GM19351 (cell line): ENCODE measurements around the gene ZGPAT.

Source experiments
- ATAC-seq: cut with Tn5 transposase; IDR thresholded peaks from one replicate; pipeline ENCODE4 v1.9.1; 2021; ENCODE audit warnings: mild to moderate bottlenecking, moderate library complexity; ENCODE audit not compliant: unreplicated experiment

ZGPAT gene

GRCh38 chr20:63732118-63733095, 24.6 kb downstream of the ZGPAT start:
- ATAC-seq: no peak

- ATAC-seq: no peak
Observed at GRCh38 chr20:63733117-63733516, 25.3 kb downstream of the ZGPAT start.

- ATAC-seq: no peak
Observed at GRCh38 chr20:63733579-63734081, 25.8 kb downstream of the ZGPAT start.

DNA sequence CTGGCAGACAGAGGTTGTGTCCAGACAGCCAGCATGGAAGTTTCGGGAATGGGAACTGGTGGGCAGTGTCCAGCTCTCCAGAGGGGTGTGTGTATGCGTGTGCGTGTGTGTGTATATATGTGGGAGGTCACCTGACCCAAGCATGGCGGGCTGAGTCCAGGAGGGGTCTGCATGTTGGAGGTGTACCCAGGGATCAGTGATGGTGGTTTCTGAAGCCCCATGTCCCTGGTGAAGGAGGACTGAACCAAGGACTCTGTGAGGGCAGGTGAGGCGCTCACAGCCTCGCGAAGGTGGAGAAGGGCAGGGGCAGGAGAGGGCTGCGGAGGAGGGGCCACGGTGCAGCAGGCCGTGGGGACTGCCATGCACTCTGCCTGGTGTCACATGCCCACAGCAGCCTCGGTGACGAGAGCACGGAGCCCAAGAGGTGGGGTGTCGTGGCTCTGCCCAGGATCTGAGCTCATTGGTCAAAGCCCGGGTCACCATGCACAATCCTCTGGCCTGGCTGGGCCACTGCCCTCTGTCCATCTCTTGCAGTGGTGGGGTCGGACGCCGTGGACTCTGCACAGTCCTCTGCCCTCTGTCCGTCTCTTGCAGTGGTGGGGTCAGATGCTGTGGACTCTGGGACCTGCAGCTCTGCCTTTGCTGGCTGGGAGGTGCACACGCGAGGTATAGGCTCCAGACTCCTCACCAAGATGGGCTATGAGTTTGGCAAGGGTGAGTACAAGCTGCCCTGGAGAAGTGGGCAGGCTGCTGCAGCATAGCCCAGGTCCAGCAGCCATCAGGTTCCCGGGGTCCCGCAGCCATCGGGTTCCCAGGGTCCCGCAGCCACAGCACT, 26.5 kb downstream of the ZGPAT start:
- ATAC-seq: no peak

GRCh38 chr20:63734946-63735858, 27.4 kb downstream of the ZGPAT start:
- no peak for ATAC-seq

DNA sequence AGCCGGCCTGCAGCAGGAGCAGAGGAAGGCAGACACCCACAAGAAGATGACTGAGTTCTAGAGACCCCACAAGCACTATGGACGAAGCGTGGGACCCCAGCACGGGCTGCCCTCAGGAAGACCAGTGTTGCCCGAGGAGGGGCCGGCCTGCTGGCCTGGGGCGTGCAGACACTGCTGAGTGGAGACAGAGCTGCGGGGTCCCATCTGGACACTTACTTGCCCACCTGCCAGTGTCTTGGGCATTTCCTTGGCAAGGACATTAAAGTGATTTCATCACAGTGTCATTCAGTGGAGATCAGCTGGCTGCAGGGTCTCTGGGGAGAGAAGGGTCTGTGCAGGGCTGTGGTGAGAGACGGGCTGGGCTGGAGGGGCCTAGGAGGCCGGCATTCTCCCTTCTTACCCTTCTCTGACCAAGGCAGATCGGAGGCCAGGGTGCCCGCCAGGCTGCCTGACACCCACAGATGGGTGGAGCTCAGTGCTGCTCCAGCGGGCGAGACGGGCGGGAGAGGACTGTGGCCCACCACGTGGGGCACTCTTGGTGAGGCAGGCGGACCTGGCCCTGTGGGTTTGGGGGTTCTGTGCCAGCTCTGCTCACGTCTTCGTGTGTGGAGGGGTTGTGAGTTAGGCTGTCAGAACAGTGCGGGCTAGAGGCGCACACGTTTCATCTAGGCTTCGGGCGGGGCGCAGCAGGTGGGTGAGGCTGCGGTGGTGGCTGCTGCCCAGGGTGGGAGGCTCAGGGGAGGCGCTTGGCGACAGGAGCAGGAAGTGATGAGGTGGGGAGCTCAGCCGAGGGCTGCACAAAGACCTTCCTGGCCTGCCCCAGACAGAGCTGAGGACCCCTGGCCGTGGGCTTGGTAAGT, 28.2 kb downstream of the ZGPAT start, which contains the start of gene LIME1:
Gene LIME1 (plus strand): TSS at position 806 of the 860 bp plus-strand sequence. CDS start 886 bp downstream, outside the sequence.
- ATAC-seq: no peak

GRCh38 chr20:63736893-63737694, 29.3 kb downstream of the ZGPAT start:
- no peak for ATAC-seq

DNA sequence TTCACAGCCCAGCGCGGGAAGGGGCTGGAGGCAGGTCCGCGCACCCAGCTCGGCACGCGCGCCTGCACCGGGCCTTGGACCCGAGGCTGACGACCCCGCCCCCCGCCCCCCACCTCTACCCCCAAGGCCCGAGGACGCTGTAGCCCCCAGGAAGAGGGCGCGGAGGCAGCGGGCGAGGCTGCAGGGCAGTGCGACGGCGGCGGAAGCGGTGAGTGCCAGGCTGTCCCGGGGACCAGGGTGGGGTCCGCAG, 29.8 kb downstream of the ZGPAT start:
- no peak for ATAC-seq

DNA sequence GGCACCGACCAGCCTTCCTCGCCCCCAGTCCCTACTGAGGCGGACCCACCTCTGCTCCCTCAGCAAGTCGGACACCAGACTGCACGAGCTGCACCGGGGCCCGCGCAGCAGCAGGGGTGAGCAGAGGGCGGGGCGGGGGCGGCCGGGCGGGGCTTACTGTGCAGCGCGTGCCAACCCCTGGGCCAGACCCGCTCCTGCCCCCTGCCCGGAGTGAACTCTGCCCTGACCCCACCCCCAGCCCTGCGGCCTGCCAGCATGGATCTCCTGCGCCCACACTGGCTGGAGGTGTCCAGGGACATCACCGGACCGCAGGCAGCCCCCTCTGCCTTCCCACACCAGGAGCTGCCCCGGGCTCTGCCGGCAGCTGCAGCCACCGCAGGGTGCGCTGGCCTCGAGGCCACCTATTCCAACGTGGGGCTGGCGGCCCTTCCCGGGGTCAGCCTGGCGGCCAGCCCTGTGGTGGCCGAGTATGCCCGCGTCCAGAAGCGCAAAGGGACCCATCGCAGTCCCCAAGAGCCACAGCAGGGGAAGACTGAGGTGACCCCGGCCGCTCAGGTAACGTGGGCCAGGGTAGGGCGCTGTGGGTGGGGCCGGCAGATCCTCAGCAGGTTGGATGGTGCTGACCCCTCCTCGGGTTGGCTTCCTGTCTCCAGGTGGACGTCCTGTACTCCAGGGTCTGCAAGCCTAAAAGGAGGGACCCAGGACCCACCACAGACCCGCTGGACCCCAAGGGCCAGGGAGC, 30.3 kb downstream of the ZGPAT start:
- ATAC-seq: no peak

DNA sequence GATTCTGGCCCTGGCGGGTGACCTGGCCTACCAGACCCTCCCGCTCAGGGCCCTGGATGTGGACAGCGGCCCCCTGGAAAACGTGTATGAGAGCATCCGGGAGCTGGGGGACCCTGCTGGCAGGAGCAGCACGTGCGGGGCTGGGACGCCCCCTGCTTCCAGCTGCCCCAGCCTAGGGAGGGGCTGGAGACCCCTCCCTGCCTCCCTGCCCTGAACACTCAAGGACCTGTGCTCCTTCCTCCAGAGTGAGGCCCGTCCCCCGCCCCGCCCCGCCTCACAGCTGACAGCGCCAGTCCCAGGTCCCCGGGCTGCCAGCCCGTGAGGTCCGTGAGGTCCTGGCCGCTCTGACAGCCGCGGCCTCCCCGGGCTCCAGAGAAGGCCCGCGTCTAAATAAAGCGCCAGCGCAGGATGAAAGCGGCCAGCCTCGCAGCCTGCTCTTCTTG, 30.9 kb downstream of the ZGPAT start:
- ATAC-seq: no peak

GRCh38 chr20:63739130-63740069, 31.6 kb downstream of the ZGPAT start, which contains the start of gene SLC2A4RG:
SLC2A4RG (plus strand) TSS chr20:63739776; CDS start chr20:63739913, 137 bp downstream.
- ATAC-seq: peak; percentile 50

GRCh38 chr20:63740070-63740626, 32.3 kb downstream of the ZGPAT start:
- peak; percentile 26 for ATAC-seq

- no peak for ATAC-seq
Observed at GRCh38 chr20:63740627-63741353, 33.0 kb downstream of the ZGPAT start.

DNA sequence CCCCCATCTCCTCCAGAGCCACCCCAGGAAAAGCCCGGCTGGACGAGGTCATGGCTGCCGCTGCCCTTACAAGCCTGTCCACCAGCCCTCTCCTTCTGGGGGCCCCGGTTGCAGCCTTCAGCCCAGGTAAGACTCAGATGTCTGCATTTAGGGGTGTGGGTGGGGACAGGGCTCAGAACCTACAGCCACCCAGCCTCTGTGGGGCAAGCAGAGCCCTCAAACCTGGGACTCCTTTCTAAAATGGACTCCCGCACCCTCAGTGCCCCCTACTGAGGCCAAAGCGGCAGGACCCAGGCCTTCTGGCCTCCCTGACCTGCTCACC, 33.5 kb downstream of the ZGPAT start:
- ATAC-seq: no peak

DNA sequence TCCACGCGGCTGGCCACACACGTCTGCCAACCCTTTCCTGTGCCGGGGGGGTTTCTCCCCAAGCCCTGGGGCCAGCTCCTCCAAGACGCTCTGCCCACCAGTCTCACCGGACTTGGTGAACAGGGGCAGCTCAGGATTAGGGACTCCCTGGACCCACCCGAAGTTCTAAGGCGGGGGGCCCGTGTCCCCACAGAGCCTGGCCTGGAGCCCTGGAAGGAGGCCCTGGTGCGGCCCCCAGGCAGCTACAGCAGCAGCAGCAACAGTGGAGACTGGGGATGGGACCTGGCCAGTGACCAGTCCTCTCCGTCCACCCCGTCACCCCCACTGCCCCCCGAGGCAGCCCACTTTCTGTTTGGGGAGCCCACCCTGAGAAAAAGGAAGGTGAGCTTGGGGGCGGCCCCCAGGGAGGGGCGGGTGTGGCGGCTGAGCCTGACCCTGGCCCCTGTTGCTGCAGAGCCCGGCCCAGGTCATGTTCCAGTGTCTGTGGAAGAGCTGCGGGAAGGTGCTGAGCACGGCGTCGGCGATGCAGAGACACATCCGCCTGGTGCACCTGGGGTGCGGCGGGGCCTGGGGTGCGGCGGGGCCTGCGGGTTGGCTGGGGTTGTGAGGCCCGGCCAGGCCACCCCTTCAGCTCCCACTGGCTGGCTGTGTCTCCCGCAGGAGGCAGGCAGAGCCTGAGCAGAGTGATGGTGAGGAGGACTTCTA, 34.0 kb downstream of the ZGPAT start:
- no peak for ATAC-seq
